ENCODE data around the gene ZNF581.

GRCh38 chr19:55685776-55686175 is 42.3 kb downstream of the ZNF581 start:
- no peak for TF ChIP-seq EP300 (IDR thresholded peaks at IDR 0.05; ENCODE audit: borderline replicate concordance in 1 of 2, low read depth in 1 of 2, low read length in 1 of 2)
- TF ChIP-seq CTCF (IDR thresholded peaks at IDR 0.05): no peak
- TF ChIP-seq POLR2AphosphoS5 (IDR thresholded peaks at IDR 0.05; ENCODE audit: low read depth, low read length): no peak
- no peak for TF ChIP-seq REST (IDR thresholded peaks at IDR 0.05; ENCODE audit: low read depth, low read length)
- TF ChIP-seq RFX5 (IDR thresholded peaks at IDR 0.05; ENCODE audit: low read length): no peak
- TF ChIP-seq SMC3 (IDR thresholded peaks at IDR 0.05; ENCODE audit: low read depth, low read length): no peak
- no peak for TF ChIP-seq RAD21 (IDR thresholded peaks at IDR 0.05; ENCODE audit: low read length)
- no peak for TF ChIP-seq YY1 (IDR thresholded peaks at IDR 0.05; ENCODE audit: low read depth)
- no peak for TF ChIP-seq ZBTB33 (IDR thresholded peaks at IDR 0.05; ENCODE audit: borderline replicate concordance, low read depth)
- TF ChIP-seq USF1 (IDR thresholded peaks at IDR 0.05; ENCODE audit: borderline replicate concordance, low read depth): no peak
- no peak for TF ChIP-seq TAF1 (IDR thresholded peaks at IDR 0.05; ENCODE audit: borderline replicate concordance, low read depth, low read length)
- TF ChIP-seq RCOR1 (IDR thresholded peaks at IDR 0.05; ENCODE audit: low read length): no peak

Data from SK-N-SH (cell line).